NCI-H1417 (cell line): ENCODE data around the gene UNC13C.

Experiments
- DNase-seq, 3 experiments: peaks; one replicate each; lab custom pipeline; 2025; lab: John Stamatoyannopoulos, UW

Gene UNC13C

GRCh38 chr15:54644796-54645195, 666.6 kb downstream of the UNC13C start:
- DNase-seq, result no peak

- DNase-seq, result no peak
Measured at GRCh38 chr15:54659646-54660045, 681.4 kb downstream of the UNC13C start.

- no peak for DNase-seq
Measured at GRCh38 chr15:54660356-54660755, 682.1 kb downstream of the UNC13C start.

- DNase-seq, result no peak
Measured at GRCh38 chr15:54675241-54675640, 697.0 kb downstream of the UNC13C start.

- no peak for DNase-seq
Measured at GRCh38 chr15:54681584-54681983, 703.3 kb downstream of the UNC13C start.
